ENCODE data around the gene USP6NL. TPM values are rescaled to one million over a fixed set of nuclear protein-coding genes. Genes with fewer than 3 reads are reported as not detected.

USP6NL gene
- total RNA-seq, 1 donor from 2014 or later: 21.6 TPM

DNA sequence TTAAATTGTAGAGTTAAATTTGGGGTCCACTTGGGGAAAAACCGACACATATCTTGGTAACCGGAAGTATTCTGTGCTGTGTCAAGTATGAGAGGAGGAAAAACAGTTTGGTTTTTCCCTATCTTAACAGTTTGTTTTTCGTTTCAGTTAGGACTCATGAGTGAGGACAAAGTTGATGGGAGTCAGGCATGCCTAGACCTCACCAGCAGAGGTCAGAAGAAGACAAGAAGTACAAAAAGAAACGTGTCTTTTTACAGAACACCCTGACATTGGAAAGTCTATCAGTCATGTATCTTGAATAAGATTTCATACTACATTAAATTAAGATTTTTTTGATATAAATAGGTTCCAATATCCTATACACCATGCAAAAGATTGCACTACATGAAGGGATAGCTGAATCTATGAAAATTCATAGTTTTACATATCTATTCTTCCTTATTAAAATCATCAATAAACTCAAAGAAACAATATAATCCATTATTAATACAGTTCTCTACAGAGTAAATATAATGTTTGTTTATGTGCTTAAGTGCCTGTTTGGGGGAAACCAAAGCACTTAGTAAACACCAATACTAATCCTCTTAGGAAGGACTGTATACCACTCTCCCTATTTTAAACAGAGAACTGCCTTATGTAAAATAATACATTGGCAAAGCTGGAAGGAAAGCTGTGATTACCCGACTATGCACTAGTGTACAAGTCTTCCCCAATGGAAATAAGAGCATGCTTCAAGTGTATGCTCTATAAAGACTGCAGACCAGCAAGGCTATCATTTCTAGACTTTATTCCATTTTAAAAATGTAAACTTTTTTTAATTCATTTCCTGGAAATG, 95.6 kb downstream of the USP6NL start:
- intact Hi-C loops (cut with DNase I): loop anchor here (5.0 to 10.0 kb wide), 2 partner anchors 209 to 241 kb away; no protein-coding TSS in a partner anchor
- Histone ChIP-seq H3K4me3 (no peak overlapping the region), H3K27me3 (no peaks in the 10 kb centered on the region), H3K36me3 (no peaks in the 10 kb centered on the region), H3K4me1 (peaks cover 4% of the 10 kb centered on the region), H3K9me3 (no peaks in the 10 kb centered on the region), H3K27ac (no peak overlapping the region)
- no peak for DNase-seq
- TF ChIP-seq, protein P1, sequence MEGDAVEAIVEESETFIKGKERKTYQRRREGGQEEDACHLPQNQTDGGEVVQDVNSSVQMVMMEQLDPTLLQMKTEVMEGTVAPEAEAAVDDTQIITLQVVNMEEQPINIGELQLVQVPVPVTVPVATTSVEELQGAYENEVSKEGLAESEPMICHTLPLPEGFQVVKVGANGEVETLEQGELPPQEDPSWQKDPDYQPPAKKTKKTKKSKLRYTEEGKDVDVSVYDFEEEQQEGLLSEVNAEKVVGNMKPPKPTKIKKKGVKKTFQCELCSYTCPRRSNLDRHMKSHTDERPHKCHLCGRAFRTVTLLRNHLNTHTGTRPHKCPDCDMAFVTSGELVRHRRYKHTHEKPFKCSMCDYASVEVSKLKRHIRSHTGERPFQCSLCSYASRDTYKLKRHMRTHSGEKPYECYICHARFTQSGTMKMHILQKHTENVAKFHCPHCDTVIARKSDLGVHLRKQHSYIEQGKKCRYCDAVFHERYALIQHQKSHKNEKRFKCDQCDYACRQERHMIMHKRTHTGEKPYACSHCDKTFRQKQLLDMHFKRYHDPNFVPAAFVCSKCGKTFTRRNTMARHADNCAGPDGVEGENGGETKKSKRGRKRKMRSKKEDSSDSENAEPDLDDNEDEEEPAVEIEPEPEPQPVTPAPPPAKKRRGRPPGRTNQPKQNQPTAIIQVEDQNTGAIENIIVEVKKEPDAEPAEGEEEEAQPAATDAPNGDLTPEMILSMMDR (IDR thresholded peaks at IDR 0.05): peak; percentile 88
- peak; percentile 94 for ATAC-seq

GRCh38 chr10:11513727-11514126, 97.7 kb downstream of the USP6NL start:
- TF ChIP-seq, protein P1 (IDR thresholded peaks at IDR 0.05): no peak
- Histone ChIP-seq H3K4me3 (no peak overlapping the region), H3K36me3 (peaks cover 4% of the 10 kb centered on the region), H3K9me3 (no peaks in the 10 kb centered on the region), H3K27ac (no peak overlapping the region), H3K27me3 (no peaks in the 10 kb centered on the region), H3K4me1 (peaks cover 4% of the 10 kb centered on the region)
- DNase-seq (no peak), ATAC-seq (no peak)
- intact Hi-C loops (cut with DNase I): loop anchor here (10.0 kb wide), 1 partner anchor 211 kb away; no protein-coding TSS in a partner anchor

- no peak for ATAC-seq
- H3K4me3 ChIP-seq: no peak overlapping the region
- TF ChIP-seq, protein P1 (IDR thresholded peaks at IDR 0.05): no peak
- H3K36me3 ChIP-seq: peaks cover 7% of the 10 kb centered on the region
- intact Hi-C loops (cut with DNase I): loop anchor here (10.0 kb wide), 1 partner anchor 212 kb away; no protein-coding TSS in a partner anchor
- H3K4me1 ChIP-seq: peaks cover 4% of the 10 kb centered on the region
- H3K27me3 ChIP-seq: no peaks in the 10 kb centered on the region
- H3K9me3 ChIP-seq: no peaks in the 10 kb centered on the region
- H3K27ac ChIP-seq: no peak overlapping the region
- DNase-seq: no peak
Measured at GRCh38 chr10:11512596-11512995, 98.9 kb downstream of the USP6NL start.

GRCh38 chr10:11511321-11511720, 100.1 kb downstream of the USP6NL start:
- Histone ChIP-seq H3K4me1 (peaks cover 4% of the 10 kb centered on the region), H3K36me3 (peaks cover 7% of the 10 kb centered on the region), H3K27ac (no peak overlapping the region), H3K27me3 (no peaks in the 10 kb centered on the region), H3K9me3 (no peaks in the 10 kb centered on the region), H3K4me3 (no peak overlapping the region)
- intact Hi-C loops (cut with DNase I): loop anchor here (10.0 kb wide), 1 partner anchor 213 kb away; no protein-coding TSS in a partner anchor
- ATAC-seq: no peak
- no peak for DNase-seq
- TF ChIP-seq, protein P1 (IDR thresholded peaks at IDR 0.05): no peak

DNA sequence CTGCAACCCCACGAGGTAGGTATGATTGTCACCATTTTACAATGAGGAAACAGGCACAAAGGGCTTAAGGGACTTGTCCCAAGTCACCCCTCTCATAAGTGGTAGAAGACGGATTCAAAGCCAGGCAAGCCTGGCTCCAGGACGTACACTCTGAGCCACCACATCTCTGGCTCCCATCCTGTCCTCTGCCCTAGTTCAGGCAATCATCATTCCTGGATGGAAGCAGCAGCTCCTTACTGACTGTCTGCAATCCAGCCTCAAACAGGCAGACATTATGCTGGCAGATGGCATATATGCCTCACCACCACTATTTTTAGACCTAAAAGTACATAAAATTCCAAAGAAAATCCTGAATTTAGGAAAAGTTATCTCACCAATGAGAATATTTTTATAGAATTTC, 100.7 kb downstream of the USP6NL start:
- Histone ChIP-seq H3K9me3 (no peaks in the 10 kb centered on the region), H3K36me3 (peaks cover 7% of the 10 kb centered on the region), H3K27me3 (no peaks in the 10 kb centered on the region), H3K4me3 (no peak overlapping the region), H3K4me1 (peaks cover under 1% of the 10 kb centered on the region), H3K27ac (no peak overlapping the region)
- TF ChIP-seq, protein P1 (IDR thresholded peaks at IDR 0.05): no peak
- ATAC-seq (no peak), DNase-seq (no peak)
- intact Hi-C loops (cut with DNase I): loop anchor here (10.0 kb wide), 1 partner anchor 214 kb away; no protein-coding TSS in a partner anchor

All from upper lobe of right lung (tissue), 1 donor.